GM19438 (cell line): ENCODE data around the gene TPCN1.

Experiments
- ATAC-seq: cut with Tn5 transposase; IDR thresholded peaks from one replicate; pipeline ENCODE4 v1.9.1; 2021; ENCODE audit warnings: low read depth; ENCODE audit not compliant: unreplicated experiment

Gene TPCN1

GRCh38 chr12:113332688-113333417 lies 111.6 kb downstream of the TPCN1 start:
- ATAC-seq: no peak

- ATAC-seq: no peak
These were observed 112.1 kb downstream of the TPCN1 start for GRCh38 chr12:113333418-113333750.

- peak; percentile 15 for ATAC-seq
These were observed 112.9 kb downstream of the TPCN1 start for GRCh38 chr12:113333877-113334785.

GRCh38 chr12:113334786-113335539 lies 113.7 kb downstream of the TPCN1 start, which contains the start of gene SLC8B1:
Gene SLC8B1, minus strand, starts transcription at chr12:113335109. Its CDS starts 2,231 bp downstream, at chr12:113332878.
- peak; percentile 82 for ATAC-seq

- no peak for ATAC-seq
These were observed 118.3 kb downstream of the TPCN1 start for GRCh38 chr12:113339540-113339939.

- ATAC-seq: no peak
These were observed 118.8 kb downstream of the TPCN1 start for GRCh38 chr12:113340061-113340460.

- no peak for ATAC-seq
These were observed 120.3 kb downstream of the TPCN1 start for GRCh38 chr12:113341535-113341934.

- ATAC-seq: no peak
These were observed 124.1 kb downstream of the TPCN1 start for GRCh38 chr12:113345318-113345717.

- no peak for ATAC-seq
These were observed 125.1 kb downstream of the TPCN1 start for GRCh38 chr12:113346353-113346752.

GRCh38 chr12:113347107-113347506 lies 125.8 kb downstream of the TPCN1 start:
- no peak for ATAC-seq

- no peak for ATAC-seq
These were observed 126.6 kb downstream of the TPCN1 start for GRCh38 chr12:113347892-113348291.
